GM12878 (cell line): ENCODE measurements around the gene CXXC1.

Experiments used
- BRCA1 ChIP-seq: IDR thresholded peaks from 2 replicates; pipeline ENCODE4 v1.6.1; 2011; ENCODE audit warnings: low read depth, low read length, improper control_type of control experiment
- CHD2 ChIP-seq: IDR thresholded peaks from 2 replicates; pipeline ENCODE4 v1.6.1; 2011; ENCODE audit warnings: low read depth, low read length, improper control_type of control experiment, borderline replicate concordance
- CHD4 ChIP-seq: fragments of 200-600 bp; sonication (generic); IDR thresholded peaks from 2 replicates; pipeline ENCODE4 v1.6.1; 2016; ENCODE audit warnings: mild to moderate bottlenecking
- CREB1 ChIP-seq: IDR thresholded peaks from 2 replicates; pipeline ENCODE4 v1.6.1; 2012; ENCODE audit warnings: low read depth, mild to moderate bottlenecking, inconsistent platforms
- E4F1 ChIP-seq: fragments of 450-650 bp; IDR thresholded peaks from 2 replicates; pipeline ENCODE4 v1.6.1; 2018; ENCODE audit warnings: borderline replicate concordance, mild to moderate bottlenecking; ENCODE audit not compliant: partially characterized antibody
- EZH2 ChIP-seq: IDR thresholded peaks from 2 replicates; pipeline ENCODE4 v1.6.1; 2012; ENCODE audit warnings: low read depth, mild to moderate bottlenecking, control low read depth, inconsistent platforms, low read length, borderline replicate concordance; ENCODE audit not compliant: control insufficient read depth
- JUND ChIP-seq: IDR thresholded peaks from 2 replicates; pipeline ENCODE4 v1.6.1; 2012; ENCODE audit warnings: low read depth, mild to moderate bottlenecking, low read length, improper control_type of control experiment, moderate library complexity
- RUNX3 ChIP-seq: IDR thresholded peaks from 2 replicates; pipeline ENCODE4 v1.6.1; 2012; ENCODE audit warnings: low read length, inconsistent platforms
- SPI1 ChIP-seq: IDR thresholded peaks from 2 replicates; pipeline ENCODE4 v1.6.1; 2011; ENCODE audit warnings: low read depth, mild to moderate bottlenecking, low read length, moderate library complexity, borderline replicate concordance; ENCODE audit not compliant: insufficient read depth
- STAT1 ChIP-seq: fragments of 450-650 bp; conservative IDR thresholded peaks from 2 replicates; pipeline ENCODE4 v1.6.1; 2014; ENCODE audit warnings: antibody characterized with exemption, mild to moderate bottlenecking
- TCF7 ChIP-seq: IDR thresholded peaks from 2 replicates; pipeline ENCODE4 v1.6.1; 2014; ENCODE audit warnings: antibody characterized with exemption, borderline replicate concordance
- TF ChIP-seq, protein P1 (sequence below): fragments of 450-650 bp; IDR thresholded peaks from 2 replicates; pipeline ENCODE4 v1.6.1; 2018; ENCODE audit warnings: mild to moderate bottlenecking, low read depth, moderate library complexity; ENCODE audit not compliant: partially characterized antibody
- TF ChIP-seq, protein P2 (sequence below): IDR thresholded peaks from 2 replicates; pipeline ENCODE4 v1.6.1; 2012; ENCODE audit warnings: low read length, inconsistent platforms
- TF ChIP-seq, protein P3 (sequence below), 3 experiments: IDR thresholded peaks in 2 of 3; conservative IDR thresholded peaks in 1 of 3; 2 replicates each; pipeline ENCODE4 v1.5.1; 2011; ENCODE audit warnings: low read depth in 3 of 3, low read length in 3 of 3, mild to moderate bottlenecking in 3 of 3, control low read depth in 2 of 3, moderate library complexity in 2 of 3, inconsistent platforms in 1 of 3, mixed read lengths in 1 of 3; ENCODE audit not compliant: control insufficient read depth in 2 of 3, insufficient read depth in 1 of 3; ENCODE audit errors: extremely low read depth in 1 of 3

- TF ChIP-seq JUND (no peak), CREB1 (no peak), CHD2 (no peak), EZH2 (no peak), TCF7 (no peak), E4F1 (no peak), CHD4 (no peak), STAT1 (no peak), RUNX3 (peak; percentile 89), SPI1 (no peak), BRCA1 (no peak)
- TF ChIP-seq, protein P1, sequence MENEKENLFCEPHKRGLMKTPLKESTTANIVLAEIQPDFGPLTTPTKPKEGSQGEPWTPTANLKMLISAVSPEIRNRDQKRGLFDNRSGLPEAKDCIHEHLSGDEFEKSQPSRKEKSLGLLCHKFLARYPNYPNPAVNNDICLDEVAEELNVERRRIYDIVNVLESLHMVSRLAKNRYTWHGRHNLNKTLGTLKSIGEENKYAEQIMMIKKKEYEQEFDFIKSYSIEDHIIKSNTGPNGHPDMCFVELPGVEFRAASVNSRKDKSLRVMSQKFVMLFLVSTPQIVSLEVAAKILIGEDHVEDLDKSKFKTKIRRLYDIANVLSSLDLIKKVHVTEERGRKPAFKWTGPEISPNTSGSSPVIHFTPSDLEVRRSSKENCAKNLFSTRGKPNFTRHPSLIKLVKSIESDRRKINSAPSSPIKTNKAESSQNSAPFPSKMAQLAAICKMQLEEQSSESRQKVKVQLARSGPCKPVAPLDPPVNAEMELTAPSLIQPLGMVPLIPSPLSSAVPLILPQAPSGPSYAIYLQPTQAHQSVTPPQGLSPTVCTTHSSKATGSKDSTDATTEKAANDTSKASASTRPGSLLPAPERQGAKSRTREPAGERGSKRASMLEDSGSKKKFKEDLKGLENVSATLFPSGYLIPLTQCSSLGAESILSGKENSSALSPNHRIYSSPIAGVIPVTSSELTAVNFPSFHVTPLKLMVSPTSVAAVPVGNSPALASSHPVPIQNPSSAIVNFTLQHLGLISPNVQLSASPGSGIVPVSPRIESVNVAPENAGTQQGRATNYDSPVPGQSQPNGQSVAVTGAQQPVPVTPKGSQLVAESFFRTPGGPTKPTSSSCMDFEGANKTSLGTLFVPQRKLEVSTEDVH: no peak
- TF ChIP-seq, protein P2, sequence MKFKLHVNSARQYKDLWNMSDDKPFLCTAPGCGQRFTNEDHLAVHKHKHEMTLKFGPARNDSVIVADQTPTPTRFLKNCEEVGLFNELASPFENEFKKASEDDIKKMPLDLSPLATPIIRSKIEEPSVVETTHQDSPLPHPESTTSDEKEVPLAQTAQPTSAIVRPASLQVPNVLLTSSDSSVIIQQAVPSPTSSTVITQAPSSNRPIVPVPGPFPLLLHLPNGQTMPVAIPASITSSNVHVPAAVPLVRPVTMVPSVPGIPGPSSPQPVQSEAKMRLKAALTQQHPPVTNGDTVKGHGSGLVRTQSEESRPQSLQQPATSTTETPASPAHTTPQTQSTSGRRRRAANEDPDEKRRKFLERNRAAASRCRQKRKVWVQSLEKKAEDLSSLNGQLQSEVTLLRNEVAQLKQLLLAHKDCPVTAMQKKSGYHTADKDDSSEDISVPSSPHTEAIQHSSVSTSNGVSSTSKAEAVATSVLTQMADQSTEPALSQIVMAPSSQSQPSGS: no peak; the same call in 1 of the 2 replicates
- TF ChIP-seq, protein P3, sequence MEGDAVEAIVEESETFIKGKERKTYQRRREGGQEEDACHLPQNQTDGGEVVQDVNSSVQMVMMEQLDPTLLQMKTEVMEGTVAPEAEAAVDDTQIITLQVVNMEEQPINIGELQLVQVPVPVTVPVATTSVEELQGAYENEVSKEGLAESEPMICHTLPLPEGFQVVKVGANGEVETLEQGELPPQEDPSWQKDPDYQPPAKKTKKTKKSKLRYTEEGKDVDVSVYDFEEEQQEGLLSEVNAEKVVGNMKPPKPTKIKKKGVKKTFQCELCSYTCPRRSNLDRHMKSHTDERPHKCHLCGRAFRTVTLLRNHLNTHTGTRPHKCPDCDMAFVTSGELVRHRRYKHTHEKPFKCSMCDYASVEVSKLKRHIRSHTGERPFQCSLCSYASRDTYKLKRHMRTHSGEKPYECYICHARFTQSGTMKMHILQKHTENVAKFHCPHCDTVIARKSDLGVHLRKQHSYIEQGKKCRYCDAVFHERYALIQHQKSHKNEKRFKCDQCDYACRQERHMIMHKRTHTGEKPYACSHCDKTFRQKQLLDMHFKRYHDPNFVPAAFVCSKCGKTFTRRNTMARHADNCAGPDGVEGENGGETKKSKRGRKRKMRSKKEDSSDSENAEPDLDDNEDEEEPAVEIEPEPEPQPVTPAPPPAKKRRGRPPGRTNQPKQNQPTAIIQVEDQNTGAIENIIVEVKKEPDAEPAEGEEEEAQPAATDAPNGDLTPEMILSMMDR (IDR thresholded peaks at IDR 0.05 in 2 of 3, conservative IDR thresholded peaks at IDR 0.05 in 1 of 3; ENCODE audit: control insufficient read depth in 2 of 3, extremely low read depth in 1 of 3, insufficient read depth in 1 of 3, low read depth in 3 of 3, low read length in 3 of 3): no peak
These were observed 33.2 kb upstream of the CXXC1 start for GRCh38 chr18:50320719-50321118.
